ENCODE results near the gene ATP8A1. TPM values are rescaled to one million over a fixed set of nuclear protein-coding genes. Genes with fewer than 3 reads are reported as not detected.

Gene ATP8A1
- total and polyA plus RNA-seq, 2 of the 8 experiments (the other 6 are each of a cell fraction or from before 2014, with no cell fraction given) = 3.7 to 14.9 TPM

DNA sequence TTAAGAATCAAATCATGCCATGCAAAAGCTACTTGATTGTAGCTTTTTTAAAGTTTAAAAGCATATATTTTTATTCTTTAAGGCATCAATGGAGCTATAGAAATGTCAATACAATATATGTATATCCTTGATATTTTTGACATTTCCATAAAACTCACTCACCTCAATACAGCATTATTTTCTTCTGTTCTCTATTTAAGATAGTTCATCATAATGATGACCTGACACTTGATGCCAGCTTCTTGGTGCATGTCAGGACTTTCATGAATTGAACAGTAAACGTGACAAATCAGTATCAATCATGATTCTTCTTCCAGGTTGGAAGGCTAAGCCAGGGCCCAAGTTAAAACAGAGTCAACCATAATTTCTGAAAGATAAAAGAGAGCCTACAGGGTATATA is 33.6 kb upstream of the ATP8A1 start:
- H3K79me1 ChIP-seq (ENCODE audit: low read depth, low read length) = no peaks in the 10 kb centered on the region
- no peak overlapping the region for H3K27ac ChIP-seq (ENCODE audit: low read depth, low read length)
- no peak overlapping the region for H3K4ac ChIP-seq (replicated peaks; ENCODE audit: insufficient read length, low read depth, low read length)
- no peaks in the 10 kb centered on the region for H3K23me2 ChIP-seq (ENCODE audit: low read depth, low read length)
- H3K4me1 ChIP-seq (replicated peaks in 1 of 4; ENCODE audit: control insufficient read depth in 3 of 4, insufficient read depth in 4 of 4, low read length in 3 of 4) = no peaks in the 10 kb centered on the region
- no peak overlapping the region for H2BK5ac ChIP-seq (ENCODE audit: low read depth, low read length)
- no peaks in the 10 kb centered on the region for H3K9me3 ChIP-seq (ENCODE audit: insufficient read depth in 2 of 2, low read depth in 1 of 2, low read length in 1 of 2)
- CTCF ChIA-PET (ENCODE audit: partially characterized antibody) = interaction anchor here (1.5 kb wide), 1 partner anchor 98 kb away, joined by 3 read pairs; no protein-coding TSS in a partner anchor
- no peak overlapping the region for H3K18ac ChIP-seq (ENCODE audit: extremely low read depth, low read length)
- no peak overlapping the region for H3K9ac ChIP-seq (replicated peaks in 1 of 4; ENCODE audit: extremely low read depth in 1 of 4, low read depth in 3 of 4, low read length in 3 of 4)
- no peak overlapping the region for H2BK120ac ChIP-seq (replicated peaks; ENCODE audit: low read depth, low read length)
- H4K5ac ChIP-seq (ENCODE audit: insufficient read length, low read depth, low read length) = no peak overlapping the region
- no peak for DNase-seq (ENCODE audit: low read depth in 1 of 2, low spot score in 2 of 2)
- H2BK12ac ChIP-seq (ENCODE audit: low read depth, low read length) = no peak overlapping the region
- POLR2A ChIA-PET (ENCODE audit: partially characterized antibody) = no interaction called here
- no peak overlapping the region for H2AFZ ChIP-seq (ENCODE audit: low read length)
- no peak overlapping the region for H3K4me3 ChIP-seq (ENCODE audit: extremely low read depth in 1 of 4, insufficient read depth in 2 of 4, low read depth in 3 of 4, low read length in 4 of 4)
- no peak overlapping the region for H3K23ac ChIP-seq (ENCODE audit: insufficient read length)
- no peaks in the 10 kb centered on the region for H4K20me1 ChIP-seq (replicated peaks in 1 of 2; ENCODE audit: control insufficient read depth in 1 of 2, insufficient read depth in 2 of 2, low read length in 2 of 2)
- H3K36me3 ChIP-seq (ENCODE audit: control insufficient read depth in 2 of 4, insufficient read depth in 4 of 4, low read length in 3 of 4) = no peaks in the 10 kb centered on the region
- no peak for FAIRE-seq
- no peak overlapping the region for H4K91ac ChIP-seq (replicated peaks; ENCODE audit: insufficient read length, low read length)
- 76% methylated on average over 1 of the region's 1 CpG; no CpG with 5 or more reads in 1 of the 2 experiments for WGBS, 2 experiments (ENCODE audit: extremely low coverage in 1 of 2, insufficient coverage in 1 of 2, insufficient read length in 1 of 2, insufficient replicate concordance in 2 of 2, low coverage in 1 of 2, low lambda C conversion rate in 2 of 2, missing lambda C conversion rate in 1 of 2)
- H3K14ac ChIP-seq (ENCODE audit: insufficient read length) = no peak overlapping the region
- TF ChIP-seq KDM1A (IDR thresholded peaks at IDR 0.05; ENCODE audit: borderline replicate concordance, low read length) = no peak
- no peak for TF ChIP-seq TAF7 (optimal IDR thresholded peaks at IDR 0.05; ENCODE audit: borderline replicate concordance, low read depth, low read length)
- TF ChIP-seq BCL11A (IDR thresholded peaks at IDR 0.05; ENCODE audit: low read depth in 2 of 2, low read length in 2 of 2) = no peak
- TF ChIP-seq TBP (IDR thresholded peaks at IDR 0.05; ENCODE audit: low read depth, low read length) = no peak
- no peak for TF ChIP-seq TEAD4 (IDR thresholded peaks at IDR 0.05; ENCODE audit: low read depth, low read length)
- TF ChIP-seq SIX5 (IDR thresholded peaks at IDR 0.05; ENCODE audit: low read depth, low read length) = no peak
- no peak for TF ChIP-seq SP2 (IDR thresholded peaks at IDR 0.05; ENCODE audit: low read length)
- TF ChIP-seq JUN (IDR thresholded peaks at IDR 0.05; ENCODE audit: low read depth, low read length) = no peak
- no peak for TF ChIP-seq CHD2 (IDR thresholded peaks at IDR 0.05; ENCODE audit: low read length)
- no peak for TF ChIP-seq HDAC2 (IDR thresholded peaks at IDR 0.05; ENCODE audit: borderline replicate concordance in 1 of 2, low read depth in 2 of 2, low read length in 2 of 2)
- no peak for TF ChIP-seq RFX5 (IDR thresholded peaks at IDR 0.05; ENCODE audit: borderline replicate concordance, low read depth, low read length)
- no peak for TF ChIP-seq SP1 (IDR thresholded peaks at IDR 0.05; ENCODE audit: low read depth, low read length)
- TF ChIP-seq EGR1 (IDR thresholded peaks at IDR 0.05; ENCODE audit: borderline replicate concordance, low read depth, low read length) = no peak
- no peak for TF ChIP-seq CREB1 (IDR thresholded peaks at IDR 0.05)
- TF ChIP-seq, protein P1, sequence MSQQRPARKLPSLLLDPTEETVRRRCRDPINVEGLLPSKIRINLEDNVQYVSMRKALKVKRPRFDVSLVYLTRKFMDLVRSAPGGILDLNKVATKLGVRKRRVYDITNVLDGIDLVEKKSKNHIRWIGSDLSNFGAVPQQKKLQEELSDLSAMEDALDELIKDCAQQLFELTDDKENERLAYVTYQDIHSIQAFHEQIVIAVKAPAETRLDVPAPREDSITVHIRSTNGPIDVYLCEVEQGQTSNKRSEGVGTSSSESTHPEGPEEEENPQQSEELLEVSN (IDR thresholded peaks at IDR 0.05) = no peak
- TF ChIP-seq CBX5 (IDR thresholded peaks at IDR 0.05; ENCODE audit: low read depth, low read length) = no peak
- H3K4me2 ChIP-seq (ENCODE audit: insufficient read depth in 1 of 2, low read depth in 2 of 2, low read length in 2 of 2) = no peak overlapping the region
- no peak overlapping the region for H2AK5ac ChIP-seq (ENCODE audit: low read depth, low read length)
- H3K56ac ChIP-seq (replicated peaks; ENCODE audit: insufficient read length, low read depth, low read length) = no peak overlapping the region
- no peaks in the 10 kb centered on the region for H3K27me3 ChIP-seq (replicated peaks in 1 of 4; ENCODE audit: control insufficient read depth in 3 of 4, extremely low read depth in 1 of 4, insufficient read depth in 3 of 4, low read length in 3 of 4)
- no peak overlapping the region for H2BK20ac ChIP-seq (ENCODE audit: low read length)
- no peaks in the 10 kb centered on the region for H3K79me2 ChIP-seq (ENCODE audit: control insufficient read depth in 1 of 2, insufficient read depth in 2 of 2, low read length in 2 of 2)
- H2BK15ac ChIP-seq (ENCODE audit: low read length) = no peak overlapping the region
- H4K8ac ChIP-seq (ENCODE audit: extremely low read depth, insufficient read depth, low read length) = no peak overlapping the region
